ENCODE data around the gene E2F1.
A peak's percentile ranks its signal among the peaks of the same experiment; 100 is the strongest.

The E2F1 gene

GRCh38 chr20:33677991-33678702 lies 8.0 kb downstream of the E2F1 start:
- Histone ChIP-seq H3K27ac (no peak overlapping the region), H3K9me3 (ENCODE audit: control insufficient read depth, low read length) (no peaks in the 10 kb centered on the region), H3K79me2 (no peaks in the 10 kb centered on the region), H3K4me2 (ENCODE audit: low read length) (no peak overlapping the region), H3K36me3 (ENCODE audit: control insufficient read depth, insufficient read depth, low read length) (no peaks in the 10 kb centered on the region), H3K27me3 (ENCODE audit: control insufficient read depth, insufficient read depth, low read length) (no peaks in the 10 kb centered on the region), H3K4me1 (peaks cover 4% of the 10 kb centered on the region), H2AFZ (no peak overlapping the region), H3K4me3 (ENCODE audit: low read depth, low read length) (no peak overlapping the region), H3K9ac (no peak overlapping the region)
- TF ChIP-seq CTCF (IDR thresholded peaks at IDR 0.05), result no peak

GRCh38 chr20:33676652-33677645 lies 9.2 kb downstream of the E2F1 start:
- H2AFZ ChIP-seq, result no peak overlapping the region
- H3K27me3 ChIP-seq (ENCODE audit: control insufficient read depth, insufficient read depth, low read length), result no peaks in the 10 kb centered on the region
- H3K4me3 ChIP-seq (ENCODE audit: low read depth, low read length), result no peak overlapping the region
- no peak for TF ChIP-seq CTCF (IDR thresholded peaks at IDR 0.05)
- no peaks in the 10 kb centered on the region for H3K9me3 ChIP-seq (ENCODE audit: control insufficient read depth, low read length)
- no peaks in the 10 kb centered on the region for H3K36me3 ChIP-seq (ENCODE audit: control insufficient read depth, insufficient read depth, low read length)
- H3K4me2 ChIP-seq (ENCODE audit: low read length), result no peak overlapping the region
- peaks cover 10% of the 10 kb centered on the region for H3K4me1 ChIP-seq
- no peak overlapping the region for H3K9ac ChIP-seq
- no peak overlapping the region for H3K27ac ChIP-seq
- no peaks in the 10 kb centered on the region for H3K79me2 ChIP-seq

- no peak overlapping the region for H3K4me3 ChIP-seq (ENCODE audit: low read depth, low read length)
These were observed 10.1 kb downstream of the E2F1 start for GRCh38 chr20:33676121-33676520.

GRCh38 chr20:33675136-33675959 lies 10.8 kb downstream of the E2F1 start:
- no peaks in the 10 kb centered on the region for H3K36me3 ChIP-seq (ENCODE audit: control insufficient read depth, insufficient read depth, low read length)
- TF ChIP-seq CTCF (IDR thresholded peaks at IDR 0.05), result no peak
- H3K9ac ChIP-seq, result no peak overlapping the region
- H3K27me3 ChIP-seq (ENCODE audit: control insufficient read depth, insufficient read depth, low read length), result no peaks in the 10 kb centered on the region
- H2AFZ ChIP-seq, result peak overlapping the region; percentile 83
- peak overlapping the region; percentile 2 for H3K27ac ChIP-seq
- H3K9me3 ChIP-seq (ENCODE audit: control insufficient read depth, low read length), result no peaks in the 10 kb centered on the region
- peaks cover 10% of the 10 kb centered on the region for H3K4me1 ChIP-seq
- H3K79me2 ChIP-seq, result no peaks in the 10 kb centered on the region
- no peak overlapping the region for H3K4me3 ChIP-seq (ENCODE audit: low read depth, low read length)
- no peak overlapping the region for H3K4me2 ChIP-seq (ENCODE audit: low read length)

More at GRCh38 chr20:33676121-33676520, 10.1 kb downstream of the E2F1 start:
- H3K79me2 ChIP-seq, result no peaks in the 10 kb centered on the region
- peaks cover 10% of the 10 kb centered on the region for H3K4me1 ChIP-seq
- H3K27ac ChIP-seq, result no peak overlapping the region
- H3K27me3 ChIP-seq (ENCODE audit: control insufficient read depth, insufficient read depth, low read length), result no peaks in the 10 kb centered on the region
- no peak overlapping the region for H2AFZ ChIP-seq
- no peak for TF ChIP-seq CTCF (IDR thresholded peaks at IDR 0.05)
- H3K9me3 ChIP-seq (ENCODE audit: control insufficient read depth, low read length), result no peaks in the 10 kb centered on the region
- H3K9ac ChIP-seq, result no peak overlapping the region
- H3K4me2 ChIP-seq (ENCODE audit: low read length), result no peak overlapping the region
- H3K36me3 ChIP-seq (ENCODE audit: control insufficient read depth, insufficient read depth, low read length), result no peaks in the 10 kb centered on the region
